Heart left ventricle (tissue), 16 donors: ENCODE results near the gene NAA38. TPM values are rescaled to one million over a fixed set of nuclear protein-coding genes. Genes with fewer than 3 reads are reported as not detected.
A peak's percentile ranks its signal among the peaks of the same experiment; 100 is the strongest.

Experiments used
- ATAC-seq, 4 donors: fragments of 200-7000 bp; cut with Tn5 transposase; one replicate each; pipeline ENCODE4 v1.9.1; 2020 to 2022; ENCODE audit warnings: moderate library complexity in 4 of 4, mild to moderate bottlenecking in 3 of 4, moderate number of reproducible peaks in 1 of 4
- DNase-seq, 5 donors: peaks; one replicate each; pipeline ENCODE4 v3.0.0-alpha.2; 2020
- H3K27ac ChIP-seq, 12 donors: fragments of 200-600 bp; sonication (generic) in 4 of 12; one replicate each; pipeline versions ENCODE4 v1.5.0 to v1.8.0; 2016 to 2022; ENCODE audit warnings: mild to moderate bottlenecking in 2 of 12
- H3K27me3 ChIP-seq, 9 donors: fragments of 200-600 bp; sonication (generic) in 2 of 9; one replicate each; pipeline versions ENCODE4 v1.5.1 to v1.8.0; 2016 to 2022; ENCODE audit warnings: mild to moderate bottlenecking in 3 of 9
- H3K36me3 ChIP-seq, 9 donors: fragments of 200-600 bp; sonication (generic) in 2 of 9; one replicate each; pipeline versions ENCODE4 v1.5.0 to v1.8.0; 2018 to 2022; ENCODE audit warnings: mild to moderate bottlenecking in 2 of 9
- H3K4me1 ChIP-seq, 12 donors: fragments of 200-600 bp; sonication (generic) in 4 of 12; one replicate each; pipeline versions ENCODE4 v1.5.0 to v1.8.0; 2016 to 2022; ENCODE audit warnings: mild to moderate bottlenecking in 3 of 12
- H3K4me3 ChIP-seq, 12 donors: fragments of 200-600 bp; sonication (generic) in 4 of 12; one replicate each; pipeline versions ENCODE4 v1.5.0 to v1.8.0; 2017 to 2022; ENCODE audit warnings: mild to moderate bottlenecking in 9 of 12, moderate library complexity in 4 of 12
- H3K9me3 ChIP-seq, 12 donors: fragments of 200-600 bp; sonication (generic) in 4 of 12; one replicate each; pipeline versions ENCODE4 v1.5.0 to v1.8.0; 2016 to 2022; ENCODE audit warnings: mild to moderate bottlenecking in 1 of 12
- CTCF ChIP-seq, 12 donors: fragments of 200-600 bp; sonication (generic) in 4 of 12; IDR thresholded peaks; one replicate each; pipeline versions ENCODE4 v1.5.0 to v1.8.0; 2018 to 2022; ENCODE audit warnings: antibody characterized with exemption in 12 of 12, mild to moderate bottlenecking in 5 of 12
- POLR2A ChIP-seq, 2 donors: fragments of 450-650 bp; IDR thresholded peaks; one replicate each; pipeline ENCODE4 v1.6.1; 2017; ENCODE audit warnings: antibody characterized with exemption in 2 of 2, mild to moderate bottlenecking in 2 of 2, moderate library complexity in 2 of 2
- WGBS, 4 donors: extraction: QIAGEN DNeasy Blood & Tissue Kit in 2 of 4; methylation state at CpG; one replicate each; pipeline versions ENCODE4 v1.1.5 to v1.1.7; 2013 to 2018; 5-methylcytosine and 5-hydroxymethylcytosine counted together
- intact Hi-C, 10 donors: fragments of 100-400 bp; cut with DNase I; formaldehyde crosslinking; loops; one replicate each; pipeline versions ENCODE4 v1.11.1 to v1.14.2; 2022
- polyA plus RNA-seq, 2 donors: library from polyadenylated mRNA; stranded (reverse); fragments of 200-250 nt; gene quantifications; one replicate each; pipeline ENCODE4 v1.2.3, GENCODE V29; 2013
- total RNA-seq, 9 donors: library from RNA; depleted of rRNA in 2 of 9; stranded (reverse); fragments of >200 nt in 2 of 9; fragmentation: NEBNext Ultra II Directional in 3 of 9; extraction: Animal tissue kit (Norgen Biotek cat#: 25700) in 3 of 9; gene quantifications; one replicate each; pipeline versions ENCODE4 v1.1.0 to v1.2.4, GENCODE V29; 2016 to 2023
- donor health status: ischemic (EF 13 %, LVEDD 7.1; RV severe dilation, severe dysfunction).
- donor health status: healthy with polysubstance abuse.
- donor health status: DM: no; HTN: yes; CAD: no.
- donor health status: DM: no; HTN: no; CAD: no.
- donor health status: ischemic (EF 25% LVEDD 6.9; RV normal size, moderate dysfunction).
- donor health status: ischemic (EF 25% LVEDD 5.7; RV mildly dilated, moderate dysfunction).
- donor health status: healthy.
- donor health status: DM: yes; HTN: yes; CAD: no.
- donor health status: ischemic (EF 35%, LVEDD 5.7; RV mildly dilated, moderate dysfunction).
- donor health status: nonischemic (EF 11% LVEDD 7.7; RV severe dilation, severe dysfunction).
- donor health status: DM: yes; HTN: yes; CAD: no.
- donor health status: PGD.
- donor health status: ischemic (EF 29% LVEDD 5.4; RV normal size, mild dysfunction).
- donor health status: nonischemic (EF 23%, LVEDD 6.1; RV moderate dilation, normal function).

The NAA38 gene
- total and polyA plus RNA-seq, 11 donors = 60.9 to 179 (median 74.2) TPM

GRCh38 chr17:7833011-7833794 is 24.2 kb downstream of the NAA38 start:
- H3K9me3 ChIP-seq = no peaks in the 10 kb centered on the region
- intact Hi-C loops = loop anchor here in 1 of 10 donors (1.0 kb wide), 1 partner anchor 11 kb away; no protein-coding TSS in a partner anchor
- peaks cover 0 to 36% (median 21%) of the 10 kb centered on the region in 12 donors for H3K4me1 ChIP-seq
- no peak for ATAC-seq
- no peak for DNase-seq
- H3K27me3 ChIP-seq = no peaks in the 10 kb centered on the region
- H3K36me3 ChIP-seq = no peaks in the 10 kb centered on the region
- TF ChIP-seq POLR2A (IDR thresholded peaks at IDR 0.05) (no peak), CTCF (IDR thresholded peaks at IDR 0.05) (no peak)
- H3K4me3 ChIP-seq = peak overlapping the region in 11 of 12 donors; percentile 59 to 99 (median 76)
- peak overlapping the region in 11 of 12 donors; percentile 92 to 100 (median 98) for H3K27ac ChIP-seq
- WGBS, 4 donors = 50 to 57% (median 52%) methylated on average over 15 to 19 of the region's 19 CpGs

GRCh38 chr17:7832431-7832830 is 24.9 kb downstream of the NAA38 start:
- no peak overlapping the region for H3K4me3 ChIP-seq
- H3K36me3 ChIP-seq = no peaks in the 10 kb centered on the region
- no peaks in the 10 kb centered on the region for H3K27me3 ChIP-seq
- peaks cover 0 to 28% (median 16%) of the 10 kb centered on the region in 12 donors for H3K4me1 ChIP-seq
- no peaks in the 10 kb centered on the region for H3K9me3 ChIP-seq
- ATAC-seq (no peak), DNase-seq (no peak)
- H3K27ac ChIP-seq = no peak overlapping the region
- intact Hi-C loops = no loop called here
- TF ChIP-seq CTCF (IDR thresholded peaks at IDR 0.05) = no peak
- no peak for TF ChIP-seq POLR2A (IDR thresholded peaks at IDR 0.05)
- 79 to 93% (median 91%) methylated on average over 10 of the region's 10 CpGs for WGBS, 4 donors

- Histone ChIP-seq H3K27me3 (no peaks in the 10 kb centered on the region), H3K36me3 (no peaks in the 10 kb centered on the region), H3K4me3 (no peak overlapping the region), H3K4me1 (peaks cover 0 to 16% (median 6%) of the 10 kb centered on the region in 12 donors), H3K9me3 (no peaks in the 10 kb centered on the region), H3K27ac (no peak overlapping the region)
- ATAC-seq (no peak), DNase-seq (no peak)
- WGBS, 4 donors = 74 to 82% (median 76%) methylated on average over 7 of the region's 7 CpGs
- TF ChIP-seq POLR2A (IDR thresholded peaks at IDR 0.05) (no peak), CTCF (IDR thresholded peaks at IDR 0.05) (no peak)
- intact Hi-C loops = no loop called here
These were observed 26.1 kb downstream of the NAA38 start for GRCh38 chr17:7831233-7831632.

GRCh38 chr17:7830616-7831015 is 26.7 kb downstream of the NAA38 start:
- TF ChIP-seq CTCF (IDR thresholded peaks at IDR 0.05) (no peak), POLR2A (IDR thresholded peaks at IDR 0.05) (no peak)
- no peaks in the 10 kb centered on the region for H3K36me3 ChIP-seq
- 86 to 90% (median 89%) methylated on average over 8 of the region's 8 CpGs for WGBS, 4 donors
- intact Hi-C loops = no loop called here
- DNase-seq (no peak), ATAC-seq (no peak)
- no peaks in the 10 kb centered on the region for H3K9me3 ChIP-seq
- H3K4me1 ChIP-seq = peaks cover 0 to 10% (median 6%) of the 10 kb centered on the region in 12 donors
- no peaks in the 10 kb centered on the region for H3K27me3 ChIP-seq
- H3K27ac ChIP-seq = no peak overlapping the region
- H3K4me3 ChIP-seq = no peak overlapping the region
